COLO829 (cell line): ENCODE results near the gene PLA2R1.

Experiments used
- DNase-seq: peaks from one replicate; pipeline ENCODE4 v3.0.0; 2012; ENCODE audit warnings: low spot score

PLA2R1 gene

DNA sequence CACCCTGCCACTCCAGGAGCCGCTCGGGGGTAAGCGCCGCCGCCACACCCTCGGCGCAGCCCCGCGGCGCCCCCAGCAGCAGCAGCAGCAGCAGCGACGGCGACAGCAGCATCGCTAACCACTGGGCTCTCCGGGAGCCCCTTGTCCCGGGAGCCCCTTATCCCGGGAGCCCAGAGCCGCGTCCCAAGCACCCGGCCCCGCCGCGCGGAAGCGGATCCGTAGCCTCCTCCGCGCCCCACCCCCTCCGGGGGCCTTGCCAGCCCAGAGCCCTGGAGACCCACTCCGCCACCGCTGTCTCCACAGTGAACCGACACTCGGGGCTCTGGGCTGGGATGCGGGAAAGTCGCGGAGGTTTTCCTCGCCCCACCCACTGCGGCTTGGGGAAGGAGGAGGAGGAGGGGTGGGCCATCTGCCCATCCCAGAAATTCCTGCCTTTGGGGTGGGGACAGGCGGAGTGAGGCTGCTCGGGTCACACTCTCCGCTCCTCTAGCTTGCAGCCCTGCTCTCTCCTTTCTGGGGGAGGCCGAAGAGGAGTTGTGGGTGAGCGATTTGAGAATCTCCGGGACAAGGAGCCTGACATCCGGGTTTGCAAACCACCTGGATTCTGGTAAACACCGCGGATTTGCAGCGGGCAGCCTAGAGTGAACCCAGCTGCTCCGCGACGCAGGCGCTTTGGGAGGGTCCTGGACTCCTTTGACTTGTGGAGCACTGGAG, at the start of gene PLA2R1:
Gene PLA2R1 (minus strand): TSS at position 324 of the 714 bp plus-strand sequence. CDS start 212 bp downstream, at position 112.
- no peak for DNase-seq

DNA sequence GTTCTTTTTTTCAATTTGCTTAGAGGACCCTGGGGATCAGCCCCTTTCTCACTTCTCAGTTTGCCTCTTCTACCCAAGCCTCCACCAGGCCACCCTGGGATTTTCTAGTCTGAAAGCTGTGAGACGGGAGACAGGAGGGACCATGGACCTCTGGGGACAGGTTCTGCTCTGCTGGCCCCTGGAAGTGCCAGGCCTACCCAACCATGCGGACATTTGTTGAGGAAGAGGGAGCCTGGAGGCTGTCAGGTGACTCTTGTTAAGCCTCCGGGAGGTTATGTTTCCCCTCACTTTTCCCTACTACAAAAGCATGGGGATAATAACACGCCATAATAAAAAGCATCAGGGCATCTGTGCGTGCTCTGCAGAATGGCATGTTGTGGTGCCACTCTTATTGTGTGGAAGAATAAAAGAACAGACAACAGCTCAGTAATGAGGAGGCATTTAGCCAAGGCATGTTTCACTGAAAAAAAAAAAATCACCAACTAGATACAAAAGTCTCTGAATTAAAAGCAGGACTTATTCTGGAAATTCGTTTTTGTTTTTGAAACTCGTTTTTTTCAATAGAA, 48.3 kb upstream of the PLA2R1 start:
- peak; percentile 53 for DNase-seq

DNA sequence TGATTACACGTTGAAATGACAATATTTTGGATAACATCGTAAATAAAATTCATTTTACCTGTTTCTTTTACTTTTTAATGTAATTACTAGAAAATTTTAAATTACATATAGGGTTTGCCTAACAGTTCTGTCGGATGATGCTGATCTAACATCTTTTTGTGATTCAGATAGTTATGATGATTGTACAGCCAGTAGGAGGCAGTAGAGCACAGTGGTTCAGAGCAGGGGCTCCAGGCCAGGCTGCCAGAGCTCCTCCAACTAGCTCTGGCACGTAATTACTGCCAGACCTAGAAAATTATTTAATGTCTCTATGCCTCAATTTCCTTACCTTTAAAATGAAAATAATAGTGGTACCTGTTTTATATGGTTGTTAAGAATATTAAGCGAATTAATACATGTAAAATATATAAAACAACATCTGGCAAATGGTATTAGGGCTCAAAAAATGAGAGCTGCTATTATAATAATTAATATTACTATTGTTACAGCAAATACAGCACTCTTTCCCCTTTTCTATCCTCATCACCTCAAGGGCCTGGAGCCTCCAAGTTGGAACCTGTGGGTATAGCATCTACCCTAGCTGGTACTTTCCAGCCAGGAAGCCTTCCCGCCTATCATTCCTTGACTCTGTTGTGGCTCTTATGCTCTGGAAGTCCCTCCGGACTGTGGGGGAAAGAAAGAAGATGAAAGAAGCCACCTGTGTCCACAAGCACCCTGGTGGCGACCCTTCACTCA, 47.7 kb upstream of the PLA2R1 start:
- DNase-seq, result peak; percentile 83

DNA sequence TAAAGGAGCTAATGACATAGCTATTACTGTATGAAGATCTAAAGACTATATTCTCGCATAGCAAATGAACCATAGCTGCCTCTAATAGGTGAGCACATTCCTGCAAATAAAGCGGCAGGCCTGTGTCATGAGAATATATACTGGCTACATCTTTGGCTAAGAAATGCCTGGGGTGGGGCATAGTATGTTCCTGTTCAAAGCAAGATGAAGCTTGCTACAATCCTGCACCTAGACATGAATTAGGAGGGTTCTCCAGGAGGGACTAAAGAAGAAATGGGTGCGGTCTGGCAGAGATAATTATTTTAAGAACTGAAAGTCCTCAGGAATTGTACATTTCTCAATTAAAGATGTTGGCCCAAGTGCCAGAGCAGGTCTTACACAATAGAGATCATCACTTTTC, 46.8 kb upstream of the PLA2R1 start:
- DNase-seq, result no peak

- no peak for DNase-seq
Measured at GRCh38 chr2:160108646-160109045, 46.2 kb upstream of the PLA2R1 start.

DNA sequence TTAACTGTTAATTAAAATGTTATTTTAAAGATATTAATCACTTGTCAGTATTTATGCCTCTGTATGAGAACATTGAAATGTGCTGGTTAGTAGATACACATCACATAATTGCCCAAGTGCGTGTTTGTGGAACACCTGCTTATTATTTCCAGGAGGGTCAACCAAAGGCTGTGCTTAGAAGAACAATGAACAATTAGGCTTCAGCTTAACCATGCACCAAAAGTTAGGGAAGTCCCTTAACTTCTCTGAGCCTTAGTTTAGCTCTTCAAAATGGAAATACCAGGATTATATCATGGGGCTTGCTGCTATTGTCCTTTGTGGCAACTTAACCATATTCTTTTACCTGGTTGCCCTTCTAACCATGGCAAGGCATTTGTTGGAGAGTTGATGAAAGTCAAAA, 43.0 kb upstream of the PLA2R1 start:
- no peak for DNase-seq

DNA sequence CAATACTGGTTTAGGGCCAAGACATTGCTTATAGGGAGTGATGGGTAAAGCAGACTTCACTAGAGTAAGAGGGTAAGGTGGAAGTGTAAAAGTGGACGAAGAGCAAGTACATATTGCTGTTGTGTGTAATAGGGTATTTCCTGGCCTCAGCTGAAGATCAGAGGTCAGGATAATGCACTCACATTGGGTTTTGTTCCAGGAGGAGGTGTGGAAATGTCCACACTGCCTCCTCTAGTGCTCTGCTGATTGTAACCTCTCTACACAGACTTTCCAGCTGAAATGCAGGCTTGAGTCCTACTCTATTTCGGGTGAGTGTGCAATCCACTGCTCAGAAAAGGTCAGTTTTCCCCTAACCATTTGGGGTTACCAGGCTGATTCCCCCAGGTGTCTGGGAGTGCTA, 41.7 kb upstream of the PLA2R1 start:
- DNase-seq, result no peak

DNA sequence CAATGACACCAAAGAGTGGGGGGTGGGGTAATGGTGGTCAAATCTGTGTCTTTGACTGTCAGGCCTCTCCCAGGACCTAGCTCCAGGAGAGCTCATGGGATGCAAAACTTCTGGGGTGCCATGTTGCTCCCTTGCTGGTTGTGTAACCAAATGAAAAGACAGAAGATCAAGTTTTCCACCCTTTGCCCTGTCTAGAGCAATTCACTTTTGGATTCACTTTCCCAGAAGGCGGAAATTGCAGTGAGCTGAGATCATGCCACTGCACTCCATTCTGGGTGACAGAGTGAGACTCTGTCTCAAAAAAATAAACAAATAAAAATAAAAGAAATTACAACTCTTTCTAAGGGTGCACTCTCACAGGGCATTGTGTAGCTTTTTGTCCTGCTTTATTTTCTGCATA, 34.9 kb upstream of the PLA2R1 start:
- no peak for DNase-seq

GRCh38 chr2:160096409-160096808, 34.0 kb upstream of the PLA2R1 start:
- no peak for DNase-seq

- no peak for DNase-seq
Measured at GRCh38 chr2:160092445-160092844, 30.0 kb upstream of the PLA2R1 start.

DNA sequence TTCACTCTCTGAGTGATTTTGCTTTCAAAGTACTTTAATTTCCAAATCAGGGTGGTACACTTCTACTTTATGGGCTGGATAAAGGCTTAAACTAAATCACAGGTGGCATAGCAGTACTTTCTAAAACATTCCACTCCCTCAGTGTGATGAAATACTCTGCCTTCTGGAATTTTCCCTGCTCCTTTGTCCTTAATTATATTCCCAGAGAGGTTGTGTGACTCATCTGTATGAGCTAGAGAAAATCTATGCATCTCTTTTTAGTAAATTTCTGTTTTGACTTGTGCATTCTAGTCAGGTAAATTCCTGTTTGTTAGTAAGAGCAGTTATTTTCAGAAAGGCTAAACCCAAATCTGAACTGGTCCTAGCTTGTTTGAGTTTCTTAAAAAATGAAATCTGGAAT, 29.0 kb upstream of the PLA2R1 start:
- peak; percentile 22 for DNase-seq

DNA sequence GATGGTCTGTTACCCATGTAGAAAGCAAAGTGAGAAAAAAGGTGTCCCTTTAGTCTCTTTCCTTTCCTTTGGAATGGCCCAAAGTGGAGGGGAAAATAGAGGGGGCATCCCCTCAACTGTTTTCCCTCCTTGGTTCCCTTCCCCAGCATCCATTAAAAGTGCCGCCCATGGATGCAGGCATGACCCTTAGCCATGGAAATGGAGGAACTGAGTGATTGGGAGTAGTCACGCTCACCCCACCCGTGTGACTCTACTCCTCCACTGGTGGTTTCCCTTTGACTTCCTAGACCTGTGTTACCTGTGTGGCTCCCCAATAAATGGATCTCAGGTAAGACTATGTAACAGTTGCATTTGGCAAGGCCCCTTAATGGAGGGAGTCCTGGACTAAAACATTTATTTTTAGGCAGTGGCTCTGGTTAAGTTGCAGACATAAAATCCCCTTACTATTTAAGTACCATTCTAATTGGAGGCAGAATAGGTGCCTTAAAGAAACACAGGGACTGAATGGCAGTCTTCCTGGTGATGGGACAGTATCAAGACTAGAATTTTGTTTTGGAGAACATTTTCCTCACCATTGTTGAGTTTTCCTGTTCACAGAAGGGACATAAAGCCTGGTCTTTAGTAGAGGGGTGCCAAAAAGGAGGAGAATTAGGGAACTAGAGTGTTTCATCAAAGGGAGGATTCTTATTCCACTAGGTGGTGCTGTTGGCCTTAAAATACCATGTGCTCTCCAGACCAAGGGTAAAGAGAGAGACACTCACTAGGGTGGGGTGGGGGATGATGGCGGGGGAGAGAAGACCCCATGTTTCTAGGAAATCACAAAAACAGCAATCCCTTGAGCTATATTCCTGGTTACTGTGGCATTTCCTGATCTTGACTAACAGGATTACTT, 25.7 kb upstream of the PLA2R1 start:
- no peak for DNase-seq

GRCh38 chr2:160085662-160086061, 23.2 kb upstream of the PLA2R1 start:
- DNase-seq, result no peak

GRCh38 chr2:160077912-160078810, 15.7 kb upstream of the PLA2R1 start:
- DNase-seq, result no peak

- DNase-seq, result no peak
Measured at GRCh38 chr2:160076914-160077313, 14.5 kb upstream of the PLA2R1 start.

GRCh38 chr2:160076241-160076640, 13.8 kb upstream of the PLA2R1 start:
- no peak for DNase-seq

DNA sequence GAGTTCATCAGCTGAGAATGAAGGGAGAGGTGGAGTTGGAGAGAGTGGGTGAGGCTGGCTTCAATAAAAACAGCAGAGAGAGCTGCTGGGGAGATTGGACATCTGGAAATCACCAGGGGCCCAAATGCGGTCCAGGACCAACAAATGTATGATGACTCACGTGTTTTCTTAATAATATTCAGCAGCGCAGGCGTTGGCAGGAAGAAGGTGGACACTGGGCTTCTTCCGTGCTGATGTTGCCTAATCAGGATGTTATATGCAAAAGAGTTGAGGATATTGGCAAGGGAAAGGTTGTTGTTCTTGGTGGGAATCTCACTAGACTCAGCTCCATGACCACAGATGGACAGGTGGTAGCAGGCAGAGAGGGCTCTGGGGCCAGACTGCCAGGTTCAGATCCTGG, 12.8 kb upstream of the PLA2R1 start:
- no peak for DNase-seq

- no peak for DNase-seq
Measured at GRCh38 chr2:160073284-160073888, 11.0 kb upstream of the PLA2R1 start.

DNA sequence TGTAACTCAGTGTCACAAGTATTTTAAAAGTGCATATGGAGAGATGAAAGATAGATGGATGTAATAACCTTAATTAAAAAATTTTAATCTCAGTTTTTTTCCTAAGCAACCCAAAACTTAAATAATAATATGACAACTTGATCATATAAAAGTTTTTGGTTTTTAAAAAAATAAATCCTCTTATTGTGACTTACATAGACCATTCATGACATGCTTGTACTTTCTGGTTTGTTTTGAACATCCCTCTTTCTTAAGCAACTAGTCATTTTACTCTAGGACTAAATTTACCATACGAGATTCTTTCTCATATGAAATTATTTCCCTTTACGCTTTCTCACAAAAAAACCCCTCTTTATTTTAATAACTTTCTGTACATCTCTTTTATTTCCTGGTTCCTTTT, 6.5 kb upstream of the PLA2R1 start:
- no peak for DNase-seq

GRCh38 chr2:160064916-160065315, 2.5 kb upstream of the PLA2R1 start:
- no peak for DNase-seq
